GM12878 (cell line): Measurements from ENCODE around the gene MAML3. TPM values are rescaled to one million over a fixed set of nuclear protein-coding genes. Genes with fewer than 3 reads are reported as not detected.

Experiments used
- ATAC-seq: fragments of 200-7000 bp; cut with Tn5 transposase; 3 replicates; pipeline ENCODE4 v1.9.1; 2020; ENCODE audit warnings: mild to moderate bottlenecking, moderate library complexity
- BruUV-seq: library from RNA; stranded (reverse); fragments of 400-500 nt; replicated peaks from 2 replicates; lab custom pipeline; 2021; lab: Mats Ljungman, UMichigan
- CTCF ChIA-PET: fragments of 300-600 bp; sonication (Branson Sonifier 250); formaldehyde crosslinking; extraction: SDS; loops from one replicate; lab custom pipeline; 2021; ENCODE audit warnings: inconsistent platforms; lab: Yijun Ruan, JAX
- POLR2A ChIA-PET: fragments of 350-600 bp; formaldehyde crosslinking; extraction: SDS; loops from one replicate; lab custom pipeline; 2021; ENCODE audit warnings: inconsistent platforms; lab: Charles Lee
- RAD21 ChIA-PET: fragments of 300-600 bp; sonication (Branson Sonifier 250); formaldehyde crosslinking; loops from one replicate; lab custom pipeline; 2023; ENCODE audit warnings: antibody characterized with exemption; ENCODE audit not compliant: unreplicated experiment; lab: Charles Lee
- SMC1A ChIA-PET: fragments of 300-600 bp; sonication (Branson Sonifier 250); formaldehyde crosslinking; loops from one replicate; lab custom pipeline; 2023; ENCODE audit not compliant: unreplicated experiment, uncharacterized antibody; lab: Charles Lee
- DNase-seq: peaks from one replicate; pipeline ENCODE4 v3.0.0-alpha.2; 2011; ENCODE audit warnings: low read depth, low spot score
- FAIRE-seq: peaks from 3 replicates; lab custom pipeline; 2011; peaks lifted over from hg19 to GRCh38; lab: Jason Lieb, UNC
- H2AFZ ChIP-seq: 2 replicates; pipeline ENCODE4 v1.6.0; 2011; ENCODE audit warnings: low read depth, low read length, control low read depth; ENCODE audit not compliant: control insufficient read depth
- H3K27ac ChIP-seq: 2 replicates; pipeline ENCODE4 v1.5.1; 2011; ENCODE audit warnings: control low read depth; ENCODE audit not compliant: control insufficient read depth, insufficient read depth
- H3K27me3 ChIP-seq, 2 experiments: replicated peaks in 1 of 2; 2 replicates each; pipeline versions ENCODE4 v1.6.0 to v1.6.1; 2011; ENCODE audit warnings: low read length in 1 of 2; ENCODE audit not compliant: control insufficient read depth in 2 of 2, insufficient read depth in 2 of 2
- H3K36me3 ChIP-seq, 2 experiments: 2 replicates each; pipeline ENCODE4 v1.5.1; 2011; ENCODE audit warnings: low read length in 1 of 2; ENCODE audit not compliant: control insufficient read depth in 2 of 2, insufficient read depth in 2 of 2
- H3K4me1 ChIP-seq: 2 replicates; pipeline ENCODE4 v1.6.1; 2011; ENCODE audit warnings: mild to moderate bottlenecking, low read length, moderate library complexity, mixed read lengths; ENCODE audit not compliant: control insufficient read depth, insufficient read depth
- H3K4me2 ChIP-seq: 2 replicates; pipeline ENCODE4 v1.6.0; 2011; ENCODE audit warnings: control low read depth; ENCODE audit not compliant: control insufficient read depth, insufficient read depth
- H3K4me3 ChIP-seq: fragments of 200-600 bp; sonication (generic); 2 replicates; pipeline ENCODE4 v1.5.1; 2016
- H3K79me2 ChIP-seq: 2 replicates; pipeline ENCODE4 v1.6.0; 2011; ENCODE audit warnings: low read length; ENCODE audit not compliant: control insufficient read depth, insufficient read depth
- H3K9ac ChIP-seq: 2 replicates; pipeline ENCODE4 v1.8.0; 2011; ENCODE audit warnings: low read length, control low read depth, mixed read lengths; ENCODE audit not compliant: control insufficient read depth, insufficient read depth
- H3K9me3 ChIP-seq: replicated peaks from 3 replicates; pipeline ENCODE4 v1.5.1; 2011; ENCODE audit warnings: mild to moderate bottlenecking, low read length; ENCODE audit not compliant: control insufficient read depth, insufficient read depth
- H4K20me1 ChIP-seq: 2 replicates; pipeline ENCODE4 v1.6.0; 2011; ENCODE audit not compliant: control insufficient read depth, insufficient read depth
- BACH1 ChIP-seq: fragments of 450-650 bp; IDR thresholded peaks from 2 replicates; pipeline ENCODE4 v1.6.1; 2017; ENCODE audit warnings: mild to moderate bottlenecking, borderline replicate concordance
- EGR1 ChIP-seq, 2 experiments: IDR thresholded peaks; 1 replicate in 1 of 2; 2 replicates in 1 of 2; pipeline ENCODE4 v1.6.1; 2011 to 2012; ENCODE audit warnings: low read depth in 2 of 2, low read length in 2 of 2, borderline replicate concordance in 1 of 2, mild to moderate bottlenecking in 1 of 2, moderate library complexity in 1 of 2
- GABPA ChIP-seq: IDR thresholded peaks from 2 replicates; pipeline ENCODE4 v1.6.1; 2014; ENCODE audit warnings: antibody characterized with exemption, low read depth, mild to moderate bottlenecking, inconsistent platforms
- HDAC2 ChIP-seq: fragments of 200-600 bp; sonication (generic); IDR thresholded peaks from 2 replicates; pipeline ENCODE4 v1.6.1; 2017
- IKZF2 ChIP-seq, 2 experiments: fragments of 450-650 bp; IDR thresholded peaks; 2 replicates each; pipeline ENCODE4 v1.6.1; 2017; ENCODE audit warnings: mild to moderate bottlenecking in 2 of 2, moderate library complexity in 2 of 2
- KAT2A ChIP-seq: conservative IDR thresholded peaks from 2 replicates; pipeline ENCODE4 v1.6.1; 2011; ENCODE audit warnings: low read depth, low read length; ENCODE audit not compliant: control insufficient read depth
- MYC ChIP-seq: IDR thresholded peaks from 2 replicates; pipeline ENCODE4 v1.6.1; 2011; ENCODE audit warnings: mild to moderate bottlenecking, low read length, moderate library complexity, inconsistent platforms; ENCODE audit not compliant: insufficient read depth, insufficient replicate concordance, insufficient read length, severe bottlenecking
- POU2F2 ChIP-seq: IDR thresholded peaks from 3 replicates; pipeline ENCODE4 v1.6.1; 2011; ENCODE audit warnings: low read depth, mild to moderate bottlenecking, low read length, borderline replicate concordance
- PRDM15 ChIP-seq: fragments of 450-650 bp; formaldehyde crosslinking; IDR thresholded peaks from 2 replicates; pipeline ENCODE4 v1.4.0; 2020; ENCODE audit warnings: mild to moderate bottlenecking, moderate library complexity
- RB1 ChIP-seq: fragments of 450-650 bp; formaldehyde crosslinking; IDR thresholded peaks from 2 replicates; pipeline ENCODE4 v1.6.1; 2017; ENCODE audit warnings: mild to moderate bottlenecking, borderline replicate concordance
- RELA ChIP-seq: fragments of 450-650 bp; IDR thresholded peaks from 2 replicates; pipeline ENCODE4 v1.8.0; 2014; ENCODE audit warnings: borderline replicate concordance; ENCODE audit not compliant: partially characterized antibody
- SIX5 ChIP-seq: IDR thresholded peaks from 2 replicates; pipeline ENCODE4 v1.6.1; 2011; ENCODE audit warnings: mild to moderate bottlenecking, low read depth, low read length, moderate library complexity; ENCODE audit not compliant: severe bottlenecking
- SREBF2 ChIP-seq: IDR thresholded peaks from 2 replicates; pipeline ENCODE4 v1.6.1; 2012; ENCODE audit warnings: mild to moderate bottlenecking, low read length
- TCF3 ChIP-seq: IDR thresholded peaks from 2 replicates; pipeline ENCODE4 v1.6.1; 2012; ENCODE audit warnings: low read depth, mild to moderate bottlenecking, low read length, borderline replicate concordance; ENCODE audit not compliant: insufficient read depth
- YBX1 ChIP-seq: fragments of 450-650 bp; IDR thresholded peaks from 2 replicates; pipeline ENCODE4 v1.6.1; 2016; ENCODE audit warnings: antibody characterized with exemption
- ZBTB33 ChIP-seq: fragments of 450-650 bp; IDR thresholded peaks from 2 replicates; pipeline ENCODE4 v1.6.1; 2017; ENCODE audit warnings: mild to moderate bottlenecking
- ZNF24 ChIP-seq: fragments of 450-650 bp; IDR thresholded peaks from 2 replicates; pipeline ENCODE4 v1.6.1; 2017; ENCODE audit warnings: antibody characterized with exemption, mild to moderate bottlenecking
- WGBS: methylation state at CpG from one replicate; pipeline ENCODE4 v1.1.6; 2016; ENCODE audit warnings: low lambda C conversion rate; ENCODE audit not compliant: insufficient replicate concordance, insufficient coverage; ENCODE audit errors: missing lambda C conversion rate; 5-methylcytosine and 5-hydroxymethylcytosine counted together
- in situ Hi-C: fragments of 300-500 bp; cut with MboI; formaldehyde crosslinking; loops from 9 replicates; pipeline ENCODE4 v1.14.3; 2018; ENCODE audit warnings: mixed read lengths
- intact Hi-C: fragments of 100-400 bp; cut with micrococcal nuclease; formaldehyde crosslinking; loops from one replicate; pipeline ENCODE4 v1.14.2; 2022; ENCODE audit not compliant: unreplicated experiment
- polyA plus RNA-seq, 11 experiments: library from polyadenylated mRNA; depleted of rRNA in 4 of 11; unstranded in 6 of 11; stranded (reverse) in 5 of 11; fragments of >200 nt; fragmentation: Nextera tagmentation in 4 of 11; fragmentation: Illumina TruSeq in 1 of 11; extraction: Ambion mirVana in 4 of 11; extraction: Trizol in 1 of 11; gene quantifications; 1 replicate in 1 of 11; 2 replicates in 10 of 11; pipeline versions ENCODE4 v1.2.1 to v1.2.3, GENCODE V29; 2011 to 2016; ENCODE audit warnings: inconsistent platforms in 2 of 11, missing spikeins in 2 of 11, low read depth in 1 of 11
- total RNA-seq, 4 experiments: library from RNA; depleted of rRNA in 3 of 4; stranded (reverse); fragments of >200 nt in 3 of 4; fragmentation: Illumina TruSeq in 1 of 4; extraction: Trizol in 1 of 4; gene quantifications; 2 replicates each; pipeline versions ENCODE4 v1.2.1 to v1.2.3, GENCODE V29; 2013 to 2021

MAML3 gene
- total and polyA plus RNA-seq, 10 of the 15 experiments (the other 5 are each of a cell fraction or from before 2014, with no cell fraction given), result under 0.01 to 0.53 (median 0.06) TPM; not detected in 2

GRCh38 chr4:139669335-139669734 is 484.6 kb downstream of the MAML3 start:
- H3K79me2 ChIP-seq, result peaks cover 14% of the 10 kb centered on the region
- intact Hi-C loops (no loop called here), in situ Hi-C loops (no loop called here)
- H3K27ac ChIP-seq, result no peak overlapping the region
- H3K4me3 ChIP-seq, result no peak overlapping the region
- ChIA-PET RAD21 (no interaction called here), POLR2A (no interaction called here), SMC1A (no interaction called here), CTCF (no interaction called here)
- H3K27me3 ChIP-seq, result no peaks in the 10 kb centered on the region
- H3K4me1 ChIP-seq, result no peaks in the 10 kb centered on the region; the same call in 1 of the 2 replicates
- no TSS peak for BruUV-seq
- H2AFZ ChIP-seq, result no peak overlapping the region
- no peak overlapping the region for H3K9ac ChIP-seq
- H3K4me2 ChIP-seq, result no peak overlapping the region
- TF ChIP-seq ZBTB33, result no peak
- TF ChIP-seq SIX5, result no peak
- no peak for TF ChIP-seq RELA
- TF ChIP-seq IKZF2 (IDR thresholded peaks at IDR 0.05), result no peak
- TF ChIP-seq SREBF2, result no peak
- TF ChIP-seq GABPA, result no peak
- no peak for TF ChIP-seq RB1
- no peak for TF ChIP-seq EGR1 (IDR thresholded peaks at IDR 0.05; ENCODE audit: borderline replicate concordance in 1 of 2, low read depth in 2 of 2, low read length in 2 of 2)
- no peak for TF ChIP-seq HDAC2
- TF ChIP-seq MYC, result no peak
- TF ChIP-seq PRDM15, result no peak
- no peak for TF ChIP-seq YBX1
- TF ChIP-seq ZNF24, result no peak
- no peak for TF ChIP-seq TCF3
- no peak for TF ChIP-seq POU2F2
- no peak for TF ChIP-seq BACH1
- no peak for TF ChIP-seq KAT2A
- no peaks in the 10 kb centered on the region for H3K9me3 ChIP-seq
- no peaks in the 10 kb centered on the region for H4K20me1 ChIP-seq
- WGBS, result 47% methylated on average over 6 of the region's 6 CpGs
- no peak for ATAC-seq
- FAIRE-seq, result no peak
- no peak for DNase-seq
- H3K36me3 ChIP-seq, result no peaks in the 10 kb centered on the region; a peak in 1 of 4 replicates
